ENCODE results near the gene FNDC1. TPM values are rescaled to one million over a fixed set of nuclear protein-coding genes. Genes with fewer than 3 reads are reported as not detected.

FNDC1 gene
- total and polyA plus RNA-seq, 10 of the 15 experiments (the other 5 are each of a cell fraction or from before 2014, with no cell fraction given) = not detected

DNA sequence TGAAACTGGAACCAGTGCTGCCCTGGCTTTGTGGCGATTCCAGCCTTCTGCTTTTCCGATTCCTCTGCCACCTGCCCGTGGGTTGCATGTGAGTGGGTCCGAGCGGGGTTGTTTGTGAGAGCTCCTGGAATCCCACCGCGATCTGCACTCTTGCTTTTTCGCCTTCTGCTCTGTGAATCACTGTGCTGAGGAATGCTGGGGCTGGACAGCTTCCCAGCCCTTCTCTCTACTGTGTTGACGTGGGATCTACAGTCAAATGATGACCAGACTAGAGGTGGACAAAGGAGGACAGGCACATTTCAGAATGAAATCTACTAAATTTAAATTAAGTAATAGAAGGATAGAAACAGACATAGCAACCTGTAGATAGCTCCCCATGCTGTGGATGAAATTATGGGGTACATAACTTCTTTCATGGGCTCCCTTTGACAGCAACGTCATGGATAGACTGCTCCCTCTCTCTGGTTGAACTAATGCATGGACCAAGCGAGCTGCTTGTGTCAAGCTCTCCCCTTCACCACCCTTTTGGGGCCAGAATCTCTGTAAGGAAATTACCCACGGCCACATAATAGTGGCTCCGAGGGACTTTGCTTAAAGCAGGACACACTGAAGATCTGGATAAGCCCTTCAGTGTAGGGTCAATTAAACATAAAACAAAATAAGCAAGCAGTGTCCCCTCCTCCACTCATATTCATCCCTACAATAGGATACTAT is 2.0 kb downstream of the FNDC1 start (continued):
- TF ChIP-seq, protein P1, sequence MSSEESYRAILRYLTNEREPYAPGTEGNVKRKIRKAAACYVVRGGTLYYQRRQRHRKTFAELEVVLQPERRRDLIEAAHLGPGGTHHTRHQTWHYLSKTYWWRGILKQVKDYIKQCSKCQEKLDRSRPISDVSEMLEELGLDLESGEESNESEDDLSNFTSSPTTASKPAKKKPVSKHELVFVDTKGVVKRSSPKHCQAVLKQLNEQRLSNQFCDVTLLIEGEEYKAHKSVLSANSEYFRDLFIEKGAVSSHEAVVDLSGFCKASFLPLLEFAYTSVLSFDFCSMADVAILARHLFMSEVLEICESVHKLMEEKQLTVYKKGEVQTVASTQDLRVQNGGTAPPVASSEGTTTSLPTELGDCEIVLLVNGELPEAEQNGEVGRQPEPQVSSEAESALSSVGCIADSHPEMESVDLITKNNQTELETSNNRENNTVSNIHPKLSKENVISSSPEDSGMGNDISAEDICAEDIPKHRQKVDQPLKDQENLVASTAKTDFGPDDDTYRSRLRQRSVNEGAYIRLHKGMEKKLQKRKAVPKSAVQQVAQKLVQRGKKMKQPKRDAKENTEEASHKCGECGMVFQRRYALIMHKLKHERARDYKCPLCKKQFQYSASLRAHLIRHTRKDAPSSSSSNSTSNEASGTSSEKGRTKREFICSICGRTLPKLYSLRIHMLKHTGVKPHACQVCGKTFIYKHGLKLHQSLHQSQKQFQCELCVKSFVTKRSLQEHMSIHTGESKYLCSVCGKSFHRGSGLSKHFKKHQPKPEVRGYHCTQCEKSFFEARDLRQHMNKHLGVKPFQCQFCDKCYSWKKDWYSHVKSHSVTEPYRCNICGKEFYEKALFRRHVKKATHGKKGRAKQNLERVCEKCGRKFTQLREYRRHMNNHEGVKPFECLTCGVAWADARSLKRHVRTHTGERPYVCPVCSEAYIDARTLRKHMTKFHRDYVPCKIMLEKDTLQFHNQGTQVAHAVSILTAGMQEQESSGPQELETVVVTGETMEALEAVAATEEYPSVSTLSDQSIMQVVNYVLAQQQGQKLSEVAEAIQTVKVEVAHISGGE (CRISPR knock-in tag; IDR thresholded peaks at IDR 0.05) = no peak
- TF ChIP-seq TAF1 (IDR thresholded peaks at IDR 0.05; ENCODE audit: borderline replicate concordance, low read depth, low read length) (no peak), EP300 (IDR thresholded peaks at IDR 0.05; ENCODE audit: borderline replicate concordance in 1 of 2, control insufficient read depth in 1 of 2, low read depth in 2 of 2, low read length in 2 of 2) (no peak), KAT2A (conservative IDR thresholded peaks at IDR 0.05; ENCODE audit: control insufficient read depth, low read depth, low read length) (no peak), CBFB (IDR thresholded peaks at IDR 0.05; ENCODE audit: low read depth) (no peak), IKZF1 (conservative IDR thresholded peaks at IDR 0.05) (no peak)
- TF ChIP-seq, protein P2, sequence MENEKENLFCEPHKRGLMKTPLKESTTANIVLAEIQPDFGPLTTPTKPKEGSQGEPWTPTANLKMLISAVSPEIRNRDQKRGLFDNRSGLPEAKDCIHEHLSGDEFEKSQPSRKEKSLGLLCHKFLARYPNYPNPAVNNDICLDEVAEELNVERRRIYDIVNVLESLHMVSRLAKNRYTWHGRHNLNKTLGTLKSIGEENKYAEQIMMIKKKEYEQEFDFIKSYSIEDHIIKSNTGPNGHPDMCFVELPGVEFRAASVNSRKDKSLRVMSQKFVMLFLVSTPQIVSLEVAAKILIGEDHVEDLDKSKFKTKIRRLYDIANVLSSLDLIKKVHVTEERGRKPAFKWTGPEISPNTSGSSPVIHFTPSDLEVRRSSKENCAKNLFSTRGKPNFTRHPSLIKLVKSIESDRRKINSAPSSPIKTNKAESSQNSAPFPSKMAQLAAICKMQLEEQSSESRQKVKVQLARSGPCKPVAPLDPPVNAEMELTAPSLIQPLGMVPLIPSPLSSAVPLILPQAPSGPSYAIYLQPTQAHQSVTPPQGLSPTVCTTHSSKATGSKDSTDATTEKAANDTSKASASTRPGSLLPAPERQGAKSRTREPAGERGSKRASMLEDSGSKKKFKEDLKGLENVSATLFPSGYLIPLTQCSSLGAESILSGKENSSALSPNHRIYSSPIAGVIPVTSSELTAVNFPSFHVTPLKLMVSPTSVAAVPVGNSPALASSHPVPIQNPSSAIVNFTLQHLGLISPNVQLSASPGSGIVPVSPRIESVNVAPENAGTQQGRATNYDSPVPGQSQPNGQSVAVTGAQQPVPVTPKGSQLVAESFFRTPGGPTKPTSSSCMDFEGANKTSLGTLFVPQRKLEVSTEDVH (IDR thresholded peaks at IDR 0.05; ENCODE audit: low read depth, partially characterized antibody) = no peak
